H1 (cell line): ENCODE results near the gene IFT43. TPM values are rescaled to one million over a fixed set of nuclear protein-coding genes. Genes with fewer than 3 reads are reported as not detected.

ENCODE experiments used
- CTCF ChIA-PET: fragments of 300-600 bp; sonication (Branson Sonifier 250); formaldehyde crosslinking; loops from one replicate; lab custom pipeline; 2021; ENCODE audit not compliant: partially characterized antibody; lab: Charles Lee
- POLR2A ChIA-PET: fragments of 300-600 bp; sonication (Branson Sonifier 250); formaldehyde crosslinking; loops from one replicate; lab custom pipeline; 2021; ENCODE audit warnings: inconsistent platforms; ENCODE audit not compliant: partially characterized antibody; lab: Charles Lee
- DNase-seq, 2 experiments: peaks; one replicate each; pipeline versions ENCODE4 v3.0.0 to v3.0.0-alpha.2; 2010 to 2022; ENCODE audit warnings: low spot score in 2 of 2, low read depth in 1 of 2, mixed read lengths in 1 of 2
- FAIRE-seq: peaks from 2 replicates; lab custom pipeline; 2011; peaks lifted over from hg19 to GRCh38; lab: Jason Lieb, UNC
- H2AFZ ChIP-seq: 2 replicates; pipeline ENCODE4 v1.8.1; 2012; ENCODE audit warnings: low read length, inconsistent platforms
- H2AK5ac ChIP-seq: 2 replicates; pipeline ENCODE4 v1.6.1; 2013; ENCODE audit warnings: low read depth, low read length
- H2BK120ac ChIP-seq: replicated peaks from 2 replicates; pipeline ENCODE3; 2013; ENCODE audit warnings: low read depth, low read length, inconsistent platforms
- H2BK12ac ChIP-seq: 2 replicates; pipeline ENCODE4 v1.6.1; 2013; ENCODE audit warnings: low read depth, low read length
- H2BK15ac ChIP-seq: 2 replicates; pipeline ENCODE4 v1.6.1; 2013; ENCODE audit warnings: low read length
- H2BK20ac ChIP-seq: 2 replicates; pipeline ENCODE4 v1.6.1; 2013; ENCODE audit warnings: low read length
- H2BK5ac ChIP-seq: 2 replicates; pipeline ENCODE4 v1.6.1; 2013; ENCODE audit warnings: low read depth, low read length
- H3K14ac ChIP-seq: 2 replicates; pipeline ENCODE4 v1.6.1; 2013; ENCODE audit warnings: inconsistent platforms; ENCODE audit not compliant: insufficient read length
- H3K18ac ChIP-seq: 2 replicates; pipeline ENCODE4 v1.6.1; 2013; ENCODE audit warnings: low read length; ENCODE audit errors: extremely low read depth
- H3K23ac ChIP-seq: 2 replicates; pipeline ENCODE4 v1.6.1; 2013; ENCODE audit warnings: inconsistent platforms; ENCODE audit not compliant: insufficient read length
- H3K23me2 ChIP-seq: 2 replicates; pipeline ENCODE4 v1.6.1; 2013; ENCODE audit warnings: low read depth, low read length
- H3K27ac ChIP-seq: 2 replicates; pipeline ENCODE4 v1.6.1; 2011; ENCODE audit warnings: low read depth, low read length, inconsistent platforms
- H3K27me3 ChIP-seq, 4 experiments: replicated peaks in 1 of 4; 1 replicate in 1 of 4; 2 replicates in 3 of 4; pipeline versions ENCODE4 v1.6.1 to v1.8.1; 2011 to 2013; ENCODE audit warnings: low read length in 3 of 4, mild to moderate bottlenecking in 3 of 4, inconsistent platforms in 2 of 4, mixed read lengths in 2 of 4, moderate library complexity in 1 of 4; ENCODE audit not compliant: control insufficient read depth in 3 of 4, insufficient read depth in 3 of 4; ENCODE audit errors: extremely low read depth in 1 of 4
- H3K36me3 ChIP-seq, 4 experiments: 2 replicates each; pipeline versions ENCODE4 v1.6.1 to v1.8.1; 2011 to 2013; ENCODE audit warnings: mild to moderate bottlenecking in 4 of 4, low read length in 3 of 4, moderate library complexity in 2 of 4, control low read depth in 1 of 4, inconsistent platforms in 1 of 4; ENCODE audit not compliant: insufficient read depth in 4 of 4, control insufficient read depth in 2 of 4
- H3K4ac ChIP-seq: replicated peaks from 2 replicates; pipeline ENCODE3; 2013; ENCODE audit warnings: low read length, low read depth, mixed read lengths, inconsistent platforms; ENCODE audit not compliant: insufficient read length
- H3K4me1 ChIP-seq, 4 experiments: replicated peaks in 1 of 4; 1 replicate in 1 of 4; 2 replicates in 3 of 4; pipeline versions ENCODE4 v1.6.1 to v1.8.1; 2011 to 2013; ENCODE audit warnings: low read length in 3 of 4, inconsistent platforms in 2 of 4, mixed read lengths in 1 of 4; ENCODE audit not compliant: insufficient read depth in 4 of 4, control insufficient read depth in 3 of 4
- H3K4me2 ChIP-seq, 2 experiments: 2 replicates each; pipeline versions ENCODE4 v1.6.1 to v1.8.1; 2011 to 2013; ENCODE audit warnings: low read depth in 2 of 2, low read length in 2 of 2, control low read depth in 1 of 2, inconsistent platforms in 1 of 2, mild to moderate bottlenecking in 1 of 2; ENCODE audit not compliant: insufficient read depth in 1 of 2
- H3K4me3 ChIP-seq, 4 experiments: fragments of 200-600, 300-600 bp in 1 of 4; sonication (generic), shearing (Covaris generic), sonication (Bioruptor Twin) in 1 of 4; 2 replicates each; pipeline versions ENCODE4 v1.5.1 to v1.8.1; 2011 to 2016; ENCODE audit warnings: low read length in 4 of 4, low read depth in 3 of 4, control low read depth in 2 of 4, inconsistent platforms in 2 of 4, mild to moderate bottlenecking in 2 of 4, mixed read lengths in 1 of 4, moderate library complexity in 1 of 4; ENCODE audit not compliant: insufficient read depth in 2 of 4; ENCODE audit errors: extremely low read depth in 1 of 4
- H3K56ac ChIP-seq: replicated peaks from 2 replicates; pipeline ENCODE3; 2013; ENCODE audit warnings: low read depth, mild to moderate bottlenecking, mixed read lengths, low read length, inconsistent platforms; ENCODE audit not compliant: insufficient read length
- H3K79me1 ChIP-seq: 2 replicates; pipeline ENCODE4 v1.6.1; 2013; ENCODE audit warnings: low read depth, low read length, control low read depth
- H3K79me2 ChIP-seq, 2 experiments: 2 replicates each; pipeline versions ENCODE4 v1.6.1 to v1.8.1; 2012 to 2013; ENCODE audit warnings: low read length in 2 of 2, mild to moderate bottlenecking in 2 of 2, inconsistent platforms in 1 of 2; ENCODE audit not compliant: insufficient read depth in 2 of 2, control insufficient read depth in 1 of 2
- H3K9ac ChIP-seq, 4 experiments: replicated peaks in 1 of 4; 1 replicate in 1 of 4; 2 replicates in 3 of 4; pipeline versions ENCODE4 v1.6.1 to v1.8.1; 2011 to 2013; ENCODE audit warnings: low read depth in 3 of 4, low read length in 3 of 4, control low read depth in 2 of 4, mild to moderate bottlenecking in 2 of 4, moderate library complexity in 2 of 4, inconsistent platforms in 1 of 4; ENCODE audit errors: extremely low read depth in 1 of 4
- H3K9me3 ChIP-seq, 2 experiments: 2 replicates each; pipeline versions ENCODE4 v1.6.1 to v1.8.1; 2012 to 2013; ENCODE audit warnings: mild to moderate bottlenecking in 2 of 2, moderate library complexity in 2 of 2, control low read depth in 1 of 2, inconsistent platforms in 1 of 2, low read depth in 1 of 2, low read length in 1 of 2, mixed read lengths in 1 of 2; ENCODE audit not compliant: insufficient read depth in 2 of 2
- H4K20me1 ChIP-seq, 2 experiments: replicated peaks in 1 of 2; 2 replicates each; pipeline versions ENCODE3 to v1.8.1; 2011 to 2013; ENCODE audit warnings: inconsistent platforms in 2 of 2, low read length in 2 of 2, mild to moderate bottlenecking in 1 of 2; ENCODE audit not compliant: insufficient read depth in 2 of 2, control insufficient read depth in 1 of 2
- H4K5ac ChIP-seq: 2 replicates; pipeline ENCODE4 v1.6.1; 2013; ENCODE audit warnings: low read length, low read depth, mixed read lengths, inconsistent platforms; ENCODE audit not compliant: insufficient read length
- H4K8ac ChIP-seq: 2 replicates; pipeline ENCODE4 v1.8.0; 2013; ENCODE audit warnings: mild to moderate bottlenecking, moderate library complexity, low read length, inconsistent platforms; ENCODE audit not compliant: insufficient read depth; ENCODE audit errors: extremely low read depth
- H4K91ac ChIP-seq: replicated peaks from 2 replicates; pipeline ENCODE3; 2013; ENCODE audit warnings: low read length, mixed read lengths, inconsistent platforms; ENCODE audit not compliant: insufficient read length
- BACH1 ChIP-seq: IDR thresholded peaks from 2 replicates; pipeline ENCODE4 v1.6.1; 2012; ENCODE audit warnings: low read length, improper control_type of control experiment
- BCL11A ChIP-seq, 2 experiments: IDR thresholded peaks; one replicate each; pipeline ENCODE4 v1.6.1; 2011; ENCODE audit warnings: low read depth in 2 of 2, low read length in 2 of 2, mild to moderate bottlenecking in 2 of 2
- GTF2F1 ChIP-seq: IDR thresholded peaks from 2 replicates; pipeline ENCODE4 v1.6.1; 2012; ENCODE audit warnings: low read depth, low read length, improper control_type of control experiment, borderline replicate concordance
- HDAC2 ChIP-seq, 2 experiments: fragments of 300-600 bp in 1 of 2; sonication (generic) in 1 of 2; IDR thresholded peaks; 2 replicates each; pipeline ENCODE4 v1.6.1; 2011 to 2012; ENCODE audit warnings: low read depth in 2 of 2, low read length in 2 of 2, mild to moderate bottlenecking in 2 of 2, moderate library complexity in 2 of 2, borderline replicate concordance in 1 of 2, inconsistent platforms in 1 of 2
- JUND ChIP-seq: IDR thresholded peaks from 2 replicates; pipeline ENCODE4 v1.6.1; 2011; ENCODE audit warnings: mild to moderate bottlenecking, improper control_type of control experiment, low read length
- KDM1A ChIP-seq: fragments of 200-600, 300-600 bp; sonication (generic); IDR thresholded peaks from 2 replicates; pipeline ENCODE4 v1.7.1; 2016; ENCODE audit warnings: mild to moderate bottlenecking, low read length, borderline replicate concordance
- NANOG ChIP-seq: IDR thresholded peaks from 2 replicates; pipeline ENCODE4 v1.6.1; 2011; ENCODE audit warnings: low read length, low read depth, mild to moderate bottlenecking, inconsistent platforms; ENCODE audit not compliant: insufficient read depth, poor library complexity, severe bottlenecking
- PHF8 ChIP-seq: fragments of 200-600 bp; sonication (generic); conservative IDR thresholded peaks from 2 replicates; pipeline ENCODE4 v1.7.1; 2012; ENCODE audit warnings: low read depth, mild to moderate bottlenecking, inconsistent platforms, low read length, moderate library complexity
- POLR2AphosphoS5 ChIP-seq: IDR thresholded peaks from 2 replicates; pipeline ENCODE4 v1.6.1; 2011; ENCODE audit warnings: low read depth, low read length
- RFX5 ChIP-seq: IDR thresholded peaks from 2 replicates; pipeline ENCODE4 v1.6.1; 2011; ENCODE audit warnings: low read depth, low read length, improper control_type of control experiment, borderline replicate concordance
- SIN3A ChIP-seq, 2 experiments: IDR thresholded peaks in 1 of 2; conservative IDR thresholded peaks in 1 of 2; 2 replicates each; pipeline ENCODE4 v1.6.1; 2011 to 2012; ENCODE audit warnings: low read length in 2 of 2, improper control_type of control experiment in 1 of 2, low read depth in 1 of 2, mild to moderate bottlenecking in 1 of 2
- SP1 ChIP-seq: IDR thresholded peaks from 2 replicates; pipeline ENCODE4 v1.6.1; 2011; ENCODE audit warnings: low read depth, low read length
- SP4 ChIP-seq: IDR thresholded peaks from 2 replicates; pipeline ENCODE4 v1.6.1; 2012; ENCODE audit warnings: low read length, inconsistent platforms
- TAF1 ChIP-seq: IDR thresholded peaks from 2 replicates; pipeline ENCODE4 v1.6.1; 2011; ENCODE audit warnings: mild to moderate bottlenecking, low read depth, low read length
- YY1 ChIP-seq: IDR thresholded peaks from 2 replicates; pipeline ENCODE4 v1.6.1; 2011; ENCODE audit warnings: low read depth, mild to moderate bottlenecking, low read length
- whole genome bisulfite sequencing, 2 experiments: shearing (Covaris generic) in 1 of 2; methylation state at CpG; one replicate each; pipeline versions ENCODE4 v1.1.6 to v1.1.7; 2013 to 2015; ENCODE audit warnings: low lambda C conversion rate in 2 of 2, mixed read lengths in 2 of 2, inconsistent platforms in 1 of 2, low coverage in 1 of 2, missing lambda C conversion rate in 1 of 2; ENCODE audit not compliant: insufficient replicate concordance in 2 of 2, insufficient coverage in 1 of 2, insufficient read length in 1 of 2; ENCODE audit errors: extremely low coverage in 1 of 2, missing lambda C conversion rate in 1 of 2; 5-methylcytosine and 5-hydroxymethylcytosine counted together
- polyA plus RNA-seq, 7 experiments: library from polyadenylated mRNA; depleted of rRNA in 3 of 7; stranded (reverse) in 5 of 7; unstranded in 2 of 7; fragments of >200 nt in 5 of 7; fragments of 200-250 nt in 2 of 7; gene quantifications; 1 replicate in 5 of 7; 2 replicates in 1 of 7; 4 replicates in 1 of 7; pipeline versions ENCODE4 v1.2.1 to v1.2.3, GENCODE V29; 2011 to 2013; ENCODE audit warnings: missing spikeins in 2 of 7, mixed read lengths in 2 of 7
- total RNA-seq: library from RNA; stranded (reverse); fragmentation: NEBNext Ultra II Directional; extraction: Animal tissue kit (Norgen Biotek cat#: 25700); gene quantifications from 2 replicates; pipeline ENCODE4 v1.2.1, GENCODE V29; 2021

The IFT43 gene
- total and polyA plus RNA-seq, 2 of the 8 experiments (the other 6 are each of a cell fraction or from before 2014, with no cell fraction given) = 17.0 to 20.8 TPM

- CTCF ChIA-PET = interaction anchor here (0.9 to 20.1 kb wide), 4 partner anchors 10 to 261 kb away, joined by 3 to 261 read pairs (median 14); partner anchors contain the start of gene TGFB3
- no peak for TF ChIP-seq SP1
- no peak for TF ChIP-seq BACH1
- TF ChIP-seq RFX5 = no peak
- no peak for TF ChIP-seq TAF1
- TF ChIP-seq PHF8 = no peak
- no peak for TF ChIP-seq NANOG
- TF ChIP-seq SP4 = no peak
- TF ChIP-seq KDM1A = no peak
- no peak for TF ChIP-seq BCL11A (IDR thresholded peaks at IDR 0.05; ENCODE audit: low read depth in 2 of 2, low read length in 2 of 2)
- no peak for TF ChIP-seq SIN3A (conservative IDR thresholded peaks at IDR 0.05 in 1 of 2, IDR thresholded peaks at IDR 0.05 in 1 of 2; ENCODE audit: low read depth in 1 of 2, low read length in 2 of 2)
- TF ChIP-seq HDAC2 (IDR thresholded peaks at IDR 0.05; ENCODE audit: borderline replicate concordance in 1 of 2, low read depth in 2 of 2, low read length in 2 of 2) = no peak
- TF ChIP-seq JUND = no peak
- TF ChIP-seq POLR2AphosphoS5 = no peak
- TF ChIP-seq GTF2F1 = no peak
- no peak for TF ChIP-seq YY1
Measured at GRCh38 chr14:75969891-75970290, 15.7 kb upstream of the IFT43 start.

More at GRCh38 chr14:75969891-75970290, 15.7 kb upstream of the IFT43 start:
- H2AFZ ChIP-seq = no peak overlapping the region
- DNase-seq = no peak
- H4K91ac ChIP-seq = no peak overlapping the region
- H3K56ac ChIP-seq = no peak overlapping the region
- no peak overlapping the region for H3K4me3 ChIP-seq
- POLR2A ChIA-PET = no interaction called here
- no peaks in the 10 kb centered on the region for H3K27me3 ChIP-seq
- no peaks in the 10 kb centered on the region for H3K79me2 ChIP-seq
- H4K20me1 ChIP-seq = no peaks in the 10 kb centered on the region
- no peak overlapping the region for H3K9ac ChIP-seq
- no peak overlapping the region for H3K4ac ChIP-seq
- no peak overlapping the region for H3K18ac ChIP-seq
- no peak overlapping the region for H2BK20ac ChIP-seq
- no peaks in the 10 kb centered on the region for H3K79me1 ChIP-seq
- H2BK15ac ChIP-seq = no peak overlapping the region
- no peak overlapping the region for H3K14ac ChIP-seq
- no peak overlapping the region for H4K5ac ChIP-seq
- H3K36me3 ChIP-seq = no peaks in the 10 kb centered on the region
- no peak overlapping the region for H2BK12ac ChIP-seq
- H3K23ac ChIP-seq = no peak overlapping the region
- H2AK5ac ChIP-seq = no peak overlapping the region
- 80% methylated on average over 8 of the region's 8 CpGs; no CpG with 5 or more reads in 1 of the 2 experiments for WGBS, 2 experiments
- H3K23me2 ChIP-seq = no peaks in the 10 kb centered on the region
- H3K9me3 ChIP-seq = no peaks in the 10 kb centered on the region
- no peak overlapping the region for H2BK120ac ChIP-seq
- no peak overlapping the region for H2BK5ac ChIP-seq
- H4K8ac ChIP-seq = no peak overlapping the region
- no peak for FAIRE-seq
- no peak overlapping the region for H3K27ac ChIP-seq
- peaks cover 0 to 3% (median under 1%) of the 10 kb centered on the region in 4 experiments; a peak in 2 of 7 replicates for H3K4me1 ChIP-seq
- H3K4me2 ChIP-seq = no peak overlapping the region
